K562 (cell line): Measurements from ENCODE around the gene AKAP12.

Source experiments
- ARNT ChIP-seq, 2 experiments: fragments of 450-650 bp; IDR thresholded peaks; 2 replicates each; pipeline ENCODE4 v1.6.1; 2016; ENCODE audit warnings: mild to moderate bottlenecking in 1 of 2
- ATF3 ChIP-seq, 2 experiments: fragments of 450-650 bp in 1 of 2; sonication (generic) in 1 of 2; formaldehyde crosslinking in 1 of 2; IDR thresholded peaks in 1 of 2; conservative IDR thresholded peaks in 1 of 2; 2 replicates each; pipeline versions ENCODE4 v1.6.1 to v1.8.1; 2016 to 2023; ENCODE audit warnings: mild to moderate bottlenecking in 2 of 2, moderate library complexity in 2 of 2, inconsistent platforms in 1 of 2, missing genetic modification reagents in 1 of 2
- CREB3 ChIP-seq: fragments of 450-650 bp; conservative IDR thresholded peaks from 2 replicates; pipeline ENCODE4 v1.6.1; 2016; ENCODE audit warnings: missing genetic modification characterization, low read depth, mild to moderate bottlenecking, missing compliant biosample characterization, moderate library complexity
- CTCF ChIP-seq, 3 experiments: IDR thresholded peaks in 2 of 3; conservative IDR thresholded peaks in 1 of 3; 2 replicates each; pipeline ENCODE4 v1.5.1; 2011 to 2012; ENCODE audit warnings: low read length in 3 of 3, mild to moderate bottlenecking in 3 of 3, control low read depth in 2 of 3, improper control_type of control experiment in 1 of 3, inconsistent platforms in 1 of 3, low read depth in 1 of 3, mixed read lengths in 1 of 3, moderate library complexity in 1 of 3; ENCODE audit not compliant: insufficient read depth in 2 of 3
- ELK1 ChIP-seq: sonication (generic); formaldehyde crosslinking; IDR thresholded peaks from 2 replicates; pipeline ENCODE4 v1.8.1; 2022; ENCODE audit warnings: missing genetic modification reagents
- FOXO4 ChIP-seq: fragments of 450-650 bp; formaldehyde crosslinking; IDR thresholded peaks from 2 replicates; pipeline ENCODE4 v1.4.0; 2020; ENCODE audit warnings: mild to moderate bottlenecking, moderate library complexity
- ID3 ChIP-seq, 2 experiments: fragments of 250-450 bp in 1 of 2; fragments of 450-650 bp in 1 of 2; sonication (Bioruptor Pico) in 1 of 2; IDR thresholded peaks; 2 replicates each; pipeline versions ENCODE4 v1.6.1 to v1.8.0; 2016 to 2021; ENCODE audit warnings: mild to moderate bottlenecking in 2 of 2, moderate library complexity in 2 of 2, missing compliant biosample characterization in 1 of 2, missing genetic modification characterization in 1 of 2
- KDM4B ChIP-seq, 2 experiments: fragments of 450-650 bp in 1 of 2; sonication (generic) in 1 of 2; IDR thresholded peaks; 2 replicates each; pipeline ENCODE4 v1.6.1; 2016 to 2017; ENCODE audit warnings: borderline replicate concordance in 2 of 2, antibody characterized with exemption in 1 of 2, low read depth in 1 of 2, mild to moderate bottlenecking in 1 of 2
- RBM25 ChIP-seq: fragments of 200-400 bp; formaldehyde crosslinking; IDR thresholded peaks from 2 replicates; pipeline ENCODE4 v1.6.1; 2018; ENCODE audit warnings: low read length, low read depth, moderate library complexity; ENCODE audit not compliant: severe bottlenecking
- RFX5 ChIP-seq: IDR thresholded peaks from 2 replicates; pipeline ENCODE4 v1.6.1; 2011; ENCODE audit warnings: low read depth, mild to moderate bottlenecking, improper control_type of control experiment, low read length
- SP2 ChIP-seq: IDR thresholded peaks from 2 replicates; pipeline ENCODE4 v1.6.1; 2011; ENCODE audit warnings: mild to moderate bottlenecking, low read depth, low read length, moderate library complexity; ENCODE audit not compliant: poor library complexity, severe bottlenecking; ENCODE audit errors: extremely low read depth

GRCh38 chr6:151384151-151384550 lies 144.4 kb downstream of the AKAP12 start:
- no peak for TF ChIP-seq ARNT (IDR thresholded peaks at IDR 0.05)
- no peak for TF ChIP-seq FOXO4 (CRISPR knock-in tag)
- TF ChIP-seq CTCF (IDR thresholded peaks at IDR 0.05 in 2 of 3, conservative IDR thresholded peaks at IDR 0.05 in 1 of 3; ENCODE audit: insufficient read depth in 2 of 3, low read depth in 1 of 3, low read length in 3 of 3) = no peak
- no peak for TF ChIP-seq RFX5
- TF ChIP-seq SP2 = no peak
- TF ChIP-seq ATF3 (IDR thresholded peaks at IDR 0.05) = no peak
- TF ChIP-seq ATF3 (CRISPR knock-in tag; conservative IDR thresholded peaks at IDR 0.05) = no peak
- TF ChIP-seq RBM25 = no peak
- TF ChIP-seq CREB3 = no peak
- no peak for TF ChIP-seq ELK1
- TF ChIP-seq KDM4B (IDR thresholded peaks at IDR 0.05; ENCODE audit: borderline replicate concordance in 2 of 2, low read depth in 1 of 2) = no peak
- no peak for TF ChIP-seq ID3 (CRISPR knock-in tag; IDR thresholded peaks at IDR 0.05)
- no peak for TF ChIP-seq ID3 (tag; IDR thresholded peaks at IDR 0.05)
